ENCODE results near the gene DNHD1.

GRCh38 chr11:6557063-6557462 is 60.0 kb downstream of the DNHD1 start:
- TF ChIP-seq EZH2 (IDR thresholded peaks at IDR 0.05): no peak
- no peak for TF ChIP-seq CTCF (IDR thresholded peaks at IDR 0.05)
- no peak for TF ChIP-seq EZH2phosphoT487 (IDR thresholded peaks at IDR 0.05)

Data from neural progenitor cell (in vitro differentiated cells).